HG02885 (cell line): ENCODE data around the gene RBPMS2.
A peak's percentile ranks its signal among the peaks of the same experiment; 100 is the strongest.

Source experiments
- ATAC-seq: cut with Tn5 transposase; IDR thresholded peaks from one replicate; pipeline ENCODE4 v1.9.1; 2021; ENCODE audit warnings: mild to moderate bottlenecking; ENCODE audit not compliant: unreplicated experiment, poor library complexity

The RBPMS2 gene

GRCh38 chr15:64732156-64732860, 43.1 kb downstream of the RBPMS2 start:
- no peak for ATAC-seq

GRCh38 chr15:64731805-64732151, 43.6 kb downstream of the RBPMS2 start:
- ATAC-seq: no peak

DNA sequence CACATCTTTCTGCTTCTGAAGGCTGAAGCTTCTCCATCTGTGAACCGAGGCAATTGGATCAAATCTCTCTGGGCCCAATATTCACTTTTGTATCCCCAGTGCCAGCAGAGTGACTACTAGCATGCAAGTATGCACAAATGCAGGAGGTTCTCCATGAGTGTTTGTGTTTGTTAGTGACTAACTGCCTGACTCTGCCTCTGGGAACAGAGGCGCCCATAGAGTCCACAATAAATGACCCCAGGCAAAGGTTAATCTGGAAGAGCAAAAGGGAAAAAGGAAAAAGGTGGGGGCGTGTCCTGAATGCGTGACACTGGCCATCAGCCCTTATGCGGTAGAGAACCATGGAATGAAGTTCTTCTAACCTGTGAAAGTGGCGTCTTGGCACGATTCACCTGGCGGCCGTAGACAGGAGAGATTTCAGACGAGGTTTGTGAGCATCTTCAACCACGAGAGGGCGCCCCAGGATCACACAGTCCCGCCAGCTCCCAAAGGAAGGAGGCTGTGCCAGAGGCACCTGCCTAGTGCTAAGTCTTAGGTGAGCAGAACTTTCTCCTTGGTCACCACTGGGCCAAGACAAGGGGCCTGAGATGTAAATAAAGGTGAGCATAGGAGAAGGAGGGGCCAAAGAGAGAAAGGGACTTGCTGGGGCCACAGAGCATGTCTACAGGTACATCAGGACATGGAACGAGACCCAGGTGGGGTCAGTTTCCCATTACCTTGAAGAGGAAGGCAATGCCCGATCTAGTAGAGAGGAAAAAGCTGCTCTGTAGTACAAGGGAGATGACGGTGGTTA, 44.2 kb downstream of the RBPMS2 start:
- ATAC-seq: peak; percentile 50

GRCh38 chr15:64730151-64730550, 45.2 kb downstream of the RBPMS2 start:
- ATAC-seq: no peak

DNA sequence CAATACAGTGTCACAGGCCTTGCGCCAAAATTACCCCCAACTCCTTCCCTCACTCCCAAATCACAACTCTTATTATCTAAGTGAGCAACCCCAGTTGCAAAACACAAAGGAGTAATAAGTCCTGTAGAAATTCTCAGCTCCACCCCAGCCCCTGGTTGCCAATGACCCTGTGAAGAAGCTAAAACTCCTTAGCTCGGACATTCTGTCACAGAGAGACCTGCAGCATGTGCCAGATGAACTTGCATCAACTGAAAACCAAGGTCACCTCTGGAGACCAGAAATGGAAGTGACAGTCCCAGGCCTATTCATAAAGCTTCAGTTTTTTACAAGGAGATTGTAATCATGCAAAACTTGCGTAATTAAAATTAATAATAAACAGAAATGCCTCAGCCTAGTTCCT, 55.2 kb downstream of the RBPMS2 start:
- ATAC-seq: no peak

GRCh38 chr15:64717735-64718495, 57.5 kb downstream of the RBPMS2 start:
- no peak for ATAC-seq

DNA sequence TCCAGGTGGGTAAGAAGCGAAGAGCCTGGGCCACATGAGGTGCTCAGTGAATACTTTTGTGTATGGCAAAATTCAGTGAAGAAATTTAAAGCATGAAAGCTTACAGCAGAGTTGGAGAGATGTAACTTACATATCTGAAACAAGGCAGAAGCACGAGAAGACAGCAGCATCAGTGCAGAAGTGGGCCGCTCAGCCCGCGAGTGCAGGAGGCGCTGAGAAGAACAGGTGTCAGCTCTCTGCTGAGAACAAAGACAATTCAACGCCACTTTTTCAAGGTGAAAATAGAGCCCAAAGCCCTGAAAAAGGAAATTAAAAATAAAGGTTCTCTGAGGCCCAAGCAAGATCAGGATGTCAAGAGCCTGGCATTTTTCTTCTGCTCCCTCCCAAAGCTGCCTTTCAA, 58.3 kb downstream of the RBPMS2 start:
- no peak for ATAC-seq

GRCh38 chr15:64716452-64716851, 58.9 kb downstream of the RBPMS2 start:
- ATAC-seq: no peak

DNA sequence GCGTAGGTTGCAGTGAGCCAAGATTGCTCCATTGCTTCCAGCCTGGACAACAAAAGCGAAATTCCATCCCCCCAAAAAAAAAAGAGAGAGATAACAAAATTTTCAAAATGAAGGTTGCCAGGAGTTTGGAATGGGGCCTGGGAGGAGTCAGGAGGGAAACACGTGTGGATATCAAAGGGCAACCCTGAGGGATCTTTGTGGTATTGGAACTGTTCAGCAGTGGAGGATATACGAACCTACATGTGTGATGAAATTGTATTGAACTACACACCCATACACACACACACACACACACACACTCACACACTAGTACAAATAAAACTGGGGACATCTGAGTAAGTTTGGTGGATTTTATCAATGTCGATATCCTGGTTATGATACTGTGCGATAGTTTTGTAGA, 61.8 kb downstream of the RBPMS2 start:
- no peak for ATAC-seq

DNA sequence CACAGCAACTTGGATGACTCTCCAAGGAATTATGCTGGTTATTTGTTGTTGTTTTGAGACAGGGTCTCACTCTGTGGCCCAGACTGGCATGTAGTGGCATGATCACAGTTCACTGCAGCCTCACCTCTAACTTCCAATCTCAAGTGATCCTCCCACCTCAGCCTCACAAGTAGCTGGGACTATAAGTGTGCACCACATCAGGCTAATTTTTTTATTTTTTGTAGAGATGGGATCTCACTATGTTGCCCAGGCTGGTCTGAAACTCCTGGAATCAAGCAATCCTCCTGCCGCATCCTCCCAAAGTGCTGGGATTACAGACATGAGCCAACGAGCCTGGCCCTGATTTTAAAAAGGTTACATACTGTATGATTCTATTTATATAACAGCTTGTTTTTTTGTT, 63.0 kb downstream of the RBPMS2 start:
- no peak for ATAC-seq

DNA sequence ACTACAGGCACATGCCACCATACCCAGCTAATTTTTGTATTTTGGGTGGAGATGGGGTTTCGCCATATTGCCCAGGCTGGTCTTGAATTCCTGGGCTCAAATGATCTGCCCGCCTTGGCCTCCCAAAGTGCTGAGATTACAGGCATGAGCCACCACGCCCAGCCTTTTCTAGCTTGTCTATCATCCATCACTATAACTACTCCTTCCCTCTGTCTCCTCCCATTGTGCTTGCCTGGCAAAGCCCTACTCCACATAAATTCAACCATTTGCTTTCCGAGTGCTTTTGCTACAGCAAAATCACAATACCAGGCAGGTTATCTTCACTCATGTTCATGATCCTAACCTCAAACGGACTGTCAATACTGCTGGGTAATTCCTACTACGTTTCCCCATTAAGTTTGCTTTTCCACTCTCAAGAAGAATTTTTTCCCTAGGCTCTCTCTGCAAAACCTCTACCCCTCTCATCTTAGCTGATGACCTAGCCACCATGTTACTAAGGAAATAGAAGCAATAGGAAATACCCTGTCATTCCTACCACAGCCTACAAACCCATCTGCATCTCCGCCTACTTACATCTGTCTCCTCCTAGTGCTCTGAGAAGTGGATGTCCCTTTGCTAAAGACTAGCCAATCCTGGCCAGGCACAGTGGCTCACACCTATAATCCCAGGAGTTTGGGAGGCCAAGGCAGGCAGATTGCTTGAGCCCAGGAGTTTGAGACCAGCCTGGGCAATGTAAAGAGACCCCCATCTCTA, 64.5 kb downstream of the RBPMS2 start:
- ATAC-seq: no peak

GRCh38 chr15:64706011-64706911, 69.1 kb downstream of the RBPMS2 start:
- ATAC-seq: no peak

DNA sequence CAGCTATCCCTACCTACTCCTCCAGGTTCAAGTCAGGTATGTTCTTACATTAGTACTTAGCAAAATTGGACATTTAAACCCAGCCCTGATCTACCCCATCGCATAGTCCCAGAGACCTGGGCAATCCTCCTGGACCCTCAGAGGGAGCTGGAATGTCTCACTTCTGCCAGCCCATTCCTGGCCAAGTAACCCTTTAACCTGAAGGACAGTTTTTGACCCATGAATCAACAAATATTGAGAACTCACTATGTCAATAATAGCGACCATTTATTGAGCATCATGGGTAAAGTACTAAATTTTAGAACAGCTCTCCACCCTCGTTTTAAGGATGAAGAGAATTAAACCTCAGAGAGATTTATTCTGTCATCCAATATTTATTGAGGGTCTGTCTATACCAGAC, 70.4 kb downstream of the RBPMS2 start:
- no peak for ATAC-seq

GRCh38 chr15:64703632-64703959, 71.8 kb downstream of the RBPMS2 start:
- ATAC-seq: peak; percentile 10

GRCh38 chr15:64702816-64703631, 72.4 kb downstream of the RBPMS2 start:
- peak; percentile 87 for ATAC-seq

- no peak for ATAC-seq
These were observed 73.8 kb downstream of the RBPMS2 start for GRCh38 chr15:64701482-64702184.

DNA sequence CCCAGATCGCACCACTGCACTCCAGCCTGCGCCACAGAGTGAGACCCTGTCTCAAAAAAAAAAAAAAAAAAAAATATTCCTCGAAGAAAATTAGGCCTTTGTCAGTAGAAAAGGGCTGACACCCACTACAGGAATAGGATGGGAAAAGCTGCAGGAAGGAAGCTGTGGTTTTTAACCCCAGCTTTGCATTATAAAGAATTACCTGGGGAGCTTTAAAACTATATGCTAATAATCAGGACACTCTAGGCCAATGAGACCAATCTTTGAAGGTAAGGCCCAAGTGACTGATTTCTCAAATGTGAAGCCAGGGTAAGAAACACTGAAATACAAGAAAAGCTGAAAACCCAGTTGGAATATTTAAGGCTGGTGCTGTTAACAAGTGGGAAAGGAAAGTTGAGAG, 74.3 kb downstream of the RBPMS2 start:
- ATAC-seq: no peak

GRCh38 chr15:64699751-64700388, 75.5 kb downstream of the RBPMS2 start:
- ATAC-seq: no peak
